HG02973 (cell line): ENCODE measurements around the gene MEF2B.
"Not testable (repeated sequence)": the region's sequence is repeated elsewhere in the genome, so short reads cannot be mapped to it uniquely, and the experiment has no call there.

ENCODE experiments used
- ATAC-seq: cut with Tn5 transposase; IDR thresholded peaks from one replicate; pipeline ENCODE4 v1.9.1; 2021; ENCODE audit warnings: moderate library complexity; ENCODE audit not compliant: unreplicated experiment

The MEF2B gene

GRCh38 chr19:19102566-19102965 lies 67.5 kb downstream of the MEF2B start:
- not testable (repeated sequence) for ATAC-seq

- ATAC-seq, result no peak
These were observed 68.5 kb downstream of the MEF2B start for GRCh38 chr19:19101540-19101939.

- ATAC-seq, result no peak
These were observed 71.1 kb downstream of the MEF2B start for GRCh38 chr19:19098703-19099632.

- ATAC-seq, result no peak
These were observed 71.9 kb downstream of the MEF2B start for GRCh38 chr19:19098084-19098702.

- no peak for ATAC-seq
These were observed 73.1 kb downstream of the MEF2B start for GRCh38 chr19:19096641-19097627.

GRCh38 chr19:19095691-19096090 lies 74.4 kb downstream of the MEF2B start:
- no peak for ATAC-seq
